ENCODE measurements around the gene MRC2. TPM values are rescaled to one million over a fixed set of nuclear protein-coding genes. Genes with fewer than 3 reads are reported as not detected.
A peak's percentile ranks its signal among the peaks of the same experiment; 100 is the strongest.

The MRC2 gene
- polyA plus RNA-seq, 1 experiment: 271 TPM

- CTCF ChIA-PET: interaction anchor here (1.1 to 1.3 kb wide), 2 partner anchors 12 to 72 kb away, joined by 3 read pairs; no protein-coding TSS in a partner anchor
- no peak for DNase-seq (ENCODE audit: low read depth)
- peak overlapping the region; percentile 83 for H3K4me3 ChIP-seq (ENCODE audit: low read depth, low read length)
- peaks cover 8% of the 10 kb centered on the region for H3K36me3 ChIP-seq (ENCODE audit: control insufficient read depth, insufficient read depth, low read length)
- no peak for TF ChIP-seq CTCF (IDR thresholded peaks at IDR 0.05; ENCODE audit: insufficient read depth, low read depth, low read length)
- POLR2A ChIA-PET: no interaction called here
- H3K27me3 ChIP-seq (ENCODE audit: control insufficient read depth, insufficient read depth, low read length): no peaks in the 10 kb centered on the region
Measured at GRCh38 chr17:62626719-62627218, 701 bp upstream of the MRC2 start.

GRCh38 chr17:62627904-62628633 is 599 bp downstream of the MRC2 start:
- Histone ChIP-seq H3K4me3 (ENCODE audit: low read depth, low read length) (peak overlapping the region; percentile 83), H3K27me3 (ENCODE audit: control insufficient read depth, insufficient read depth, low read length) (no peaks in the 10 kb centered on the region), H3K36me3 (ENCODE audit: control insufficient read depth, insufficient read depth, low read length) (peaks cover 12% of the 10 kb centered on the region)
- POLR2A ChIA-PET: interaction anchor here (0.6 kb wide), 1 partner anchor 71 kb away, joined by 4 read pairs; no protein-coding TSS in a partner anchor
- TF ChIP-seq CTCF (IDR thresholded peaks at IDR 0.05; ENCODE audit: insufficient read depth, low read depth, low read length): no peak
- CTCF ChIA-PET: interaction anchor here (0.6 kb wide), 2 partner anchors 26 to 66 kb away, joined by 3 read pairs; no protein-coding TSS in a partner anchor
- no peak for DNase-seq (ENCODE audit: low read depth)

GRCh38 chr17:62628831-62629555 is 1.5 kb downstream of the MRC2 start:
- DNase-seq (ENCODE audit: low read depth): no peak
- H3K4me3 ChIP-seq (ENCODE audit: low read depth, low read length): peak overlapping the region; percentile 83
- no peaks in the 10 kb centered on the region for H3K27me3 ChIP-seq (ENCODE audit: control insufficient read depth, insufficient read depth, low read length)
- no peak for TF ChIP-seq CTCF (IDR thresholded peaks at IDR 0.05; ENCODE audit: insufficient read depth, low read depth, low read length)
- POLR2A ChIA-PET: interaction anchor here (0.6 kb wide), 1 partner anchor 70 kb away, joined by 4 read pairs; no protein-coding TSS in a partner anchor
- peaks cover 11% of the 10 kb centered on the region for H3K36me3 ChIP-seq (ENCODE audit: control insufficient read depth, insufficient read depth, low read length)
- CTCF ChIA-PET: interaction anchor here (0.6 to 1.1 kb wide), 3 partner anchors 12 to 71 kb away, joined by 3 read pairs; no protein-coding TSS in a partner anchor

GRCh38 chr17:62629556-62630364 is 2.3 kb downstream of the MRC2 start:
- POLR2A ChIA-PET: no interaction called here
- no peak for DNase-seq (ENCODE audit: low read depth)

More at GRCh38 chr17:62629556-62630364, 2.3 kb downstream of the MRC2 start:
- Histone ChIP-seq H3K36me3 (ENCODE audit: control insufficient read depth, insufficient read depth, low read length) (peaks cover 11% of the 10 kb centered on the region), H3K4me3 (ENCODE audit: low read depth, low read length) (peak overlapping the region; percentile 83), H3K27me3 (ENCODE audit: control insufficient read depth, insufficient read depth, low read length) (no peaks in the 10 kb centered on the region)
- no peak for TF ChIP-seq CTCF (IDR thresholded peaks at IDR 0.05; ENCODE audit: insufficient read depth, low read depth, low read length)
- CTCF ChIA-PET: interaction anchor here (0.9 to 1.2 kb wide), 3 partner anchors 10 to 70 kb away, joined by 3 to 4 read pairs (median 3); no protein-coding TSS in a partner anchor

Data from BJ (cell line).